Natural killer cell (primary cell): ENCODE measurements around the gene YOD1. TPM values are rescaled to one million over a fixed set of nuclear protein-coding genes. Genes with fewer than 3 reads are reported as not detected.
A peak's percentile ranks its signal among the peaks of the same experiment; 100 is the strongest.

Experiments used
- ATAC-seq, 3 donors: fragments of 150-1000 bp in 2 of 3; fragments of 200-7000 bp in 1 of 3; cut with Tn5 transposase; 1 replicate in 1 of 3; 2 replicates in 2 of 3; pipeline ENCODE4 v1.10.0; 2021; ENCODE audit warnings: mild to moderate bottlenecking in 2 of 3, moderate library complexity in 2 of 3
- DNase-seq, 2 donors: peaks; one replicate each; pipeline versions ENCODE4 v3.0.0 to v3.0.0-alpha.2; 2013 to 2021; ENCODE audit warnings: mixed read lengths in 1 of 2
- H3K27ac ChIP-seq: one replicate; pipeline ENCODE4 v1.5.1; 2013; ENCODE audit warnings: mild to moderate bottlenecking, low read length
- H3K27me3 ChIP-seq: one replicate; pipeline ENCODE4 v1.6.1; 2013; ENCODE audit warnings: low read length; ENCODE audit not compliant: control insufficient read depth, insufficient read depth
- H3K36me3 ChIP-seq: one replicate; pipeline ENCODE4 v1.6.1; 2013; ENCODE audit warnings: low read length; ENCODE audit not compliant: control insufficient read depth, insufficient read depth
- H3K4me1 ChIP-seq: one replicate; pipeline ENCODE4 v1.6.1; 2013; ENCODE audit warnings: low read length; ENCODE audit not compliant: control insufficient read depth, insufficient read depth
- H3K4me3 ChIP-seq: one replicate; pipeline ENCODE4 v1.5.1; 2013; ENCODE audit warnings: low read length
- H3K9me3 ChIP-seq: one replicate; pipeline ENCODE4 v1.6.1; 2013; ENCODE audit warnings: low read length; ENCODE audit not compliant: control insufficient read depth, insufficient read depth
- H3K27ac Mint-ChIP-seq, 2 donors: one replicate each; pipeline ENCODE4 v1.8.0; 2022; ENCODE audit warnings: mild to moderate bottlenecking in 2 of 2, mixed read lengths in 2 of 2, moderate library complexity in 1 of 2
- H3K27me3 Mint-ChIP-seq, 2 donors: one replicate each; pipeline ENCODE4 v1.8.0; 2022; ENCODE audit warnings: low read depth in 2 of 2, mixed read lengths in 2 of 2
- H3K36me3 Mint-ChIP-seq: one replicate; pipeline ENCODE4 v1.8.0; 2022; ENCODE audit warnings: mixed read lengths
- H3K4me1 Mint-ChIP-seq, 2 donors: one replicate each; pipeline ENCODE4 v1.8.0; 2022; ENCODE audit warnings: mixed read lengths in 2 of 2
- H3K4me3 Mint-ChIP-seq: one replicate; pipeline ENCODE4 v1.8.0; 2022; ENCODE audit warnings: mild to moderate bottlenecking, moderate library complexity, mixed read lengths
- H3K9me3 Mint-ChIP-seq, 2 donors: one replicate each; pipeline ENCODE4 v1.8.0; 2022; ENCODE audit warnings: mixed read lengths in 2 of 2
- WGBS: methylation state at CpG from one replicate; pipeline ENCODE4 v1.1.7; 2013; ENCODE audit warnings: missing lambda C conversion rate; ENCODE audit not compliant: insufficient coverage; 5-methylcytosine and 5-hydroxymethylcytosine counted together
- intact Hi-C: fragments of 100-400 bp; cut with micrococcal nuclease; formaldehyde crosslinking; loops from one replicate; pipeline ENCODE4 v1.14.2; 2022
- total RNA-seq, 4 donors: library from RNA; stranded (reverse); fragments of 120-200 nt in 1 of 4; gene quantifications; one replicate each; pipeline versions ENCODE4 v1.2.3 to v1.2.4, GENCODE V29; 2013 to 2022
- TF ChIP-seq, protein P1 (sequence below): fragments of 200-600 bp; IDR thresholded peaks from one replicate; pipeline ENCODE4 v1.8.0; 2022; ENCODE audit warnings: antibody characterized with exemption

The YOD1 gene
- total RNA-seq, 3 donors from 2014 or later (not counting 1 experiment from before 2014, with no cell fraction given), result 20.6 to 22.8 (median 21.2) TPM

DNA sequence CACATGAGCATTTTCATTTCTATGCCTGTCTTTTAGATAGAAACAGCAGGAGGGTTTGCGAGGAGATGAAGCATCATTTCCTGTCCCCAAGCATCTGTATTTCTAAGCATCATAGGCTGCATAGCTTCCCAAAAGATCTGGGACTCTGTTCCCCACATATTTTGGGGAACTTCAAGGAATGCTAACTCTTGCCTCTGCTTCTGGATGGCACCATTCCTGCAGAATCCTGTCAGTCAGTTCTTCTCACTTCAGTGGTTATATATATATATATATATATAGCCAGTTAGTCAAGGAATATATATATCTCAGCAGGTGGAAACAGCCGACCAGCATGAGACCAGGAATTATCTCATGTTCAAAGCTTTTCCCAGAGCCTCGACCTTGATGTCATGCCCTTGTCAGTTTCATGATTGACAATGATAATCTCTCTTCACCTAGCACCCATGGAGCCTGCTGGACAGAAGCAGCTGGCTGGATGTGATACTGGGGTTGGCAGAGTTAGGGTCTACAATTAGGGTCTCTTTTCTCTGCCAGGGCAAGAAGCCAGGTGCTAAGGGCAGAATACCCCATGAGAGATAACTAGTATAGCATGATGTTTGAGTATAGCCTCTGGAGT lies 4.5 kb upstream of the YOD1 start:
- Mint-ChIP-seq H3K9me3 (no peaks in the 10 kb centered on the region), H3K4me3 (peak overlapping the region; percentile 33), H3K27ac (peak overlapping the region in 1 of 2 donors; percentile 97), H3K27me3 (no peaks in the 10 kb centered on the region), H3K4me1 (peaks cover 24 to 28% of the 10 kb centered on the region in 2 donors), H3K36me3 (no peaks in the 10 kb centered on the region)
- ATAC-seq (no peak), DNase-seq (no peak)
- Histone ChIP-seq H3K27ac (no peak overlapping the region), H3K36me3 (no peaks in the 10 kb centered on the region), H3K4me1 (peaks cover 25% of the 10 kb centered on the region), H3K4me3 (no peak overlapping the region), H3K27me3 (no peaks in the 10 kb centered on the region), H3K9me3 (no peaks in the 10 kb centered on the region)
- TF ChIP-seq, protein P1, sequence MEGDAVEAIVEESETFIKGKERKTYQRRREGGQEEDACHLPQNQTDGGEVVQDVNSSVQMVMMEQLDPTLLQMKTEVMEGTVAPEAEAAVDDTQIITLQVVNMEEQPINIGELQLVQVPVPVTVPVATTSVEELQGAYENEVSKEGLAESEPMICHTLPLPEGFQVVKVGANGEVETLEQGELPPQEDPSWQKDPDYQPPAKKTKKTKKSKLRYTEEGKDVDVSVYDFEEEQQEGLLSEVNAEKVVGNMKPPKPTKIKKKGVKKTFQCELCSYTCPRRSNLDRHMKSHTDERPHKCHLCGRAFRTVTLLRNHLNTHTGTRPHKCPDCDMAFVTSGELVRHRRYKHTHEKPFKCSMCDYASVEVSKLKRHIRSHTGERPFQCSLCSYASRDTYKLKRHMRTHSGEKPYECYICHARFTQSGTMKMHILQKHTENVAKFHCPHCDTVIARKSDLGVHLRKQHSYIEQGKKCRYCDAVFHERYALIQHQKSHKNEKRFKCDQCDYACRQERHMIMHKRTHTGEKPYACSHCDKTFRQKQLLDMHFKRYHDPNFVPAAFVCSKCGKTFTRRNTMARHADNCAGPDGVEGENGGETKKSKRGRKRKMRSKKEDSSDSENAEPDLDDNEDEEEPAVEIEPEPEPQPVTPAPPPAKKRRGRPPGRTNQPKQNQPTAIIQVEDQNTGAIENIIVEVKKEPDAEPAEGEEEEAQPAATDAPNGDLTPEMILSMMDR, result no peak
- WGBS, result 84% methylated on average over 3 of the region's 3 CpGs
- intact Hi-C loops, result no loop called here

DNA sequence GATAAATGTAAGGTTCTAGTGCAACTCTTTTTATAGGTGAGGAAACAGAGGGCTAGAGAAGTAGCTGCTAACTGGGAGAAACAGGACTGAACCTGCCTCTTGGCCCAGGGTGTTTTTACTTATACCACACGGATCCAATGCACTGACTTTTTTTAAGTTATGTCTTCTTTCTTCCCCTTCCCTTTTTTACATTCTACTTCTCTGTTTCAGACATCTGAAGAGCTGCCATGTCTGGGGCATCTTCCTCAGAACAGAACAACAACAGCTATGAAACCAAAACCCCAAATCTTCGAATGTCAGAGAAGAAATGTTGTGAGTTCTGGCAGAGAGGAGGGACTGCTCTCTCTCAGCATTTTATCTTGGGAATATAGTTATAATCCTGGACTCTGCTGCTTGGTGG lies 3.5 kb upstream of the YOD1 start:
- H3K4me1 ChIP-seq, result peaks cover 25% of the 10 kb centered on the region
- intact Hi-C loops, result loop anchor here (5.0 kb wide), 1 partner anchor 268 kb away; the partner anchor contains the start of gene CD55
- Mint-ChIP-seq H3K4me3 (peak overlapping the region; percentile 33), H3K9me3 (no peaks in the 10 kb centered on the region), H3K27me3 (no peaks in the 10 kb centered on the region), H3K4me1 (peaks cover 32 to 36% of the 10 kb centered on the region in 2 donors), H3K36me3 (peaks cover 5% of the 10 kb centered on the region), H3K27ac (peak overlapping the region; percentile 96 to 97)
- no peaks in the 10 kb centered on the region for H3K9me3 ChIP-seq
- H3K27me3 ChIP-seq, result no peaks in the 10 kb centered on the region
- TF ChIP-seq, protein P1, result no peak
- H3K27ac ChIP-seq, result no peak overlapping the region
- no peak for ATAC-seq
- 20% methylated on average over 2 of the region's 2 CpGs for WGBS
- DNase-seq, result no peak
- H3K36me3 ChIP-seq, result no peaks in the 10 kb centered on the region
- H3K4me3 ChIP-seq, result no peak overlapping the region

DNA sequence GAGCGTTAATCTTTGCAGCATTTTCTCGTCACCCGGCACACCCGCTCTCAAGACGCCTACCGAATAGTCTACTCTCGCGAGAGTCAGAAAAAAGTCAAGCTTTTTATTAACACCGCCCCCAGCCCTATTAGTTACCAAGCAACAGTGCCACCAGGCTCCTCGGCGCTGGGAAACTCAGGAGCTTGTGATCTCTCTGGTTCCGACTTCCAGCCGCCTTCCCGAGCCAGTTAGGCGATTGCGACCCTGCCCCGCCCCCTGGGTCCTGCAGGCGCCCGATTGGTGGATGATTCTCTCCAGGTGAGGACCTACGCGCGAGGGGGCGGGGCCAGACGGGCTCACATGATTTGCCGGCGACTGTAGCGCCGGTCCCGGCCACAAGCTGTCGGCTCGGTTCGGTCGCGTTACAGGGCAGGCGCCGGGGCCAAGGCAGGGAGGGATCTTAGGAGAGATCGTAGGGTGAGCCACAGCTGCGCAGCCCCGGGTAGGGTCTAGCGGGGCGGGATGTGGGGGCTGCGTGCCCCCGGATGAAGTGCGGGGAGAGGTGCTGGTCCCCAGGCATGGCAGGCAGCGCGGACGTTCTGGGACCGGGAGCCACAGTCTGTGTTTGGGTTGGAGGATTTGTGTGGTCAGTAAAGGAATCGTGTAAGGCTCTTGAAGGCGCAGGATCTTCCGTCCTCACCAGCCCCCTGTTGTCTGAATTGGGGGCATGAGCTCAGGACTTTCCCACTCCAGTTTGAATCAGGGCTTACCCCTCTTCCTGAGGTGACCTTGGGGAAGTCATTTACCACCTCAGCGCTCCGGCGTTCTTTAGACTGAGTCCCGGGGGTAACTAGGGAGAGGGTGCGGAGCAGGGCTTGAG lies 2.1 kb upstream of the YOD1 start, which contains the start of gene PFKFB2:
TSS of gene PFKFB2 (plus strand) at position 365 of the 859 bp plus-strand sequence. CDS start 1,443 bp downstream, outside the sequence.
- peaks cover 25% of the 10 kb centered on the region for H3K4me1 ChIP-seq
- H3K9me3 ChIP-seq, result no peaks in the 10 kb centered on the region
- Mint-ChIP-seq H3K36me3 (peaks cover 5% of the 10 kb centered on the region), H3K4me3 (peak within 1 kb of the TSS; percentile 100), H3K27ac (peak within 1 kb of the TSS; percentile 96 to 97), H3K27me3 (no peaks in the 10 kb centered on the region), H3K9me3 (no peaks in the 10 kb centered on the region), H3K4me1 (peaks cover 40 to 43% of the 10 kb centered on the region in 2 donors)
- WGBS, result 7% methylated on average over 56 of the region's 56 CpGs
- ATAC-seq, result peak; percentile 83 to 93 (median 89)
- H3K27ac ChIP-seq, result peak within 1 kb of the TSS; percentile 67
- TF ChIP-seq, protein P1, result no peak
- intact Hi-C loops, result loop anchor here (5.0 kb wide), 1 partner anchor 269 kb away; the partner anchor contains the start of gene CD55
- H3K36me3 ChIP-seq, result peaks cover 13% of the 10 kb centered on the region
- H3K4me3 ChIP-seq, result peak within 1 kb of the TSS; percentile 60
- H3K27me3 ChIP-seq, result no peaks in the 10 kb centered on the region
- DNase-seq, result peak; percentile 91 to 95
